ENCODE results near the gene SSUH2.
A peak's percentile ranks its signal among the peaks of the same experiment; 100 is the strongest.

SSUH2 gene

DNA sequence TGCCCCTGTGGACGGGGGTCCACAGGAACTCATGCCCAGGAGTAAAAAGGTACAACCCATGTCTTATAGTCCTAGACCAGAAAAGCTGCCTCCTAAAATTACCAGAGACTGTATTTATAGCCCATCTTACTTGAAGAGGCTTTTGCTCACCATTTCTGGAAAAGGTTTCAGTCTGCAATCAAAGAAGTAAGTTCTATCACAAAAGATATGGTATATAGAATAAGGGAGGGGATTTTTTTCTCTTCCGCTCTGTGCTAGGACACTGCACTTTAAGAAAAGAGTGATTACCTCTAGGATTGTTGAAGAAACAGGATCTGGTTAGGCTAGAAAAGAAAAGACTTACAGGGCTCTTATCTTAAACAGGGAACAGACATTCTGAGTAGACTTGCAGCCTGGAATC is 2.6 kb downstream of the SSUH2 start:
- H3K4me1 ChIP-seq, result no peaks in the 10 kb centered on the region
- no peaks in the 10 kb centered on the region for H3K36me3 ChIP-seq
- intact Hi-C loops (cut with DNase I; ENCODE audit: low total_unique reads), result no loop called here
- H3K9me3 ChIP-seq, result no peaks in the 10 kb centered on the region
- H3K4me3 ChIP-seq, result no peak overlapping the region
- no peak for DNase-seq
- H3K27me3 ChIP-seq, result no peaks in the 10 kb centered on the region
- no peak overlapping the region for H3K27ac ChIP-seq
- TF ChIP-seq, protein P1, sequence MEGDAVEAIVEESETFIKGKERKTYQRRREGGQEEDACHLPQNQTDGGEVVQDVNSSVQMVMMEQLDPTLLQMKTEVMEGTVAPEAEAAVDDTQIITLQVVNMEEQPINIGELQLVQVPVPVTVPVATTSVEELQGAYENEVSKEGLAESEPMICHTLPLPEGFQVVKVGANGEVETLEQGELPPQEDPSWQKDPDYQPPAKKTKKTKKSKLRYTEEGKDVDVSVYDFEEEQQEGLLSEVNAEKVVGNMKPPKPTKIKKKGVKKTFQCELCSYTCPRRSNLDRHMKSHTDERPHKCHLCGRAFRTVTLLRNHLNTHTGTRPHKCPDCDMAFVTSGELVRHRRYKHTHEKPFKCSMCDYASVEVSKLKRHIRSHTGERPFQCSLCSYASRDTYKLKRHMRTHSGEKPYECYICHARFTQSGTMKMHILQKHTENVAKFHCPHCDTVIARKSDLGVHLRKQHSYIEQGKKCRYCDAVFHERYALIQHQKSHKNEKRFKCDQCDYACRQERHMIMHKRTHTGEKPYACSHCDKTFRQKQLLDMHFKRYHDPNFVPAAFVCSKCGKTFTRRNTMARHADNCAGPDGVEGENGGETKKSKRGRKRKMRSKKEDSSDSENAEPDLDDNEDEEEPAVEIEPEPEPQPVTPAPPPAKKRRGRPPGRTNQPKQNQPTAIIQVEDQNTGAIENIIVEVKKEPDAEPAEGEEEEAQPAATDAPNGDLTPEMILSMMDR (IDR thresholded peaks at IDR 0.05), result no peak

DNA sequence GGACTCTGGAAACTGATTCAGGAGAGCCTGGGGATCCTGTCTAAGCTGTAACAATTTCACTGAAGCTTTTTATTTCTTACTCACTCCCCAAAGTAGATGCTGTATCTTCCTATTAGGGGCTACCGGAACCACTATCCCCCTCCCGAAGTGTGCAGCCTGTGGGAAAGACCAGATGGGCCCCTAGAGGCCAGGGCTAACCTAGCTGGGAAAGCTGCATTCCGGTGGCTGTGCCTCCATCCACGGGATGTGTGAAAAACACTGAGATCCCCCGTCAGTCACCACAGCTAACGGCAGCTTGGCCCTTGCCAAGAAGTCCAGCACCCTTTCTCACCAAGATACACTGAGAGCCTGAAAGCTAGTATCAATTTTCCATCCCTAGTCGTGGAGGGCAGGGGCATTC is 3.1 kb downstream of the SSUH2 start:
- no peaks in the 10 kb centered on the region for H3K9me3 ChIP-seq
- peak in 1 of 2 donors; percentile 16 for DNase-seq
- no peaks in the 10 kb centered on the region for H3K36me3 ChIP-seq
- H3K4me1 ChIP-seq, result no peaks in the 10 kb centered on the region
- TF ChIP-seq, protein P1 (IDR thresholded peaks at IDR 0.05), result no peak
- no peaks in the 10 kb centered on the region for H3K27me3 ChIP-seq
- intact Hi-C loops (cut with DNase I; ENCODE audit: low total_unique reads), result no loop called here
- H3K4me3 ChIP-seq, result no peak overlapping the region
- H3K27ac ChIP-seq, result no peak overlapping the region

DNA sequence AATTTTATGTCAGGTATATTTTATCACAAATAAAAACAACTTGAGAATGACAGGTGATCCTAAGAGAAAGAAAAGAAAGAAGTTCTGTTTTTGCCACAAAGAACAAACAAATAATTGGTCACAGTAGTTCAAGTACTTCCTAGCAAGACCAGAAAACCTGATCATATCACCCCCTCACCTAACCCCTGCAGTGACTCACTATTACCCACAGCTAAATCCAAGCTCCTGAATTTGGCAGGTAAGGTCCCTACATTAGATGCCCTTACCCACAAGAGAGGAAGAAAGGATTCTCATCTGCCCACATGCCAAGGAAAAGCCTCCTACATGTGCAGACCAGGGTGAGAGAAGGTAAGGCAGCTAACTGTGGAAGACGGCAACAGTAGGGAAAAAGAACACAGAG is 4.4 kb downstream of the SSUH2 start:
- H3K4me3 ChIP-seq, result no peak overlapping the region
- no peak overlapping the region for H3K27ac ChIP-seq
- TF ChIP-seq, protein P1 (IDR thresholded peaks at IDR 0.05), result no peak
- H3K36me3 ChIP-seq, result no peaks in the 10 kb centered on the region
- DNase-seq, result no peak
- H3K4me1 ChIP-seq, result no peaks in the 10 kb centered on the region
- H3K27me3 ChIP-seq, result no peaks in the 10 kb centered on the region
- intact Hi-C loops (cut with DNase I; ENCODE audit: low total_unique reads), result no loop called here
- no peaks in the 10 kb centered on the region for H3K9me3 ChIP-seq

DNA sequence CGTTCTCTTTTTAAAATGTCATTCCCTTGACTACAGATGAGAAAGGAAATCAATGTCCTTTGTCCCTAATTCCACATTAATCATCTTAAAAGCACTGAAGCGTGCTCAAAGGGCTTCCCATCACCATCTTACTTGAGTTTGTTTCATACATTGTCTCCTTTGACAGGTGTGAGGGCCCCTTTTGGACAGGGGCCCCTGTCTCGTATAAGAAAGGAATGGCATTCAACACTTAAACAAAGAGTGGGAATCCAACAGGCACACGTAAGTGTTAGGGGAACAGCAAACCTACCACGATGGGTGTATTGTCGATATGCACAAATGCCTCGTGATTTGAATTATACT is 5.0 kb downstream of the SSUH2 start:
- Histone ChIP-seq H3K27me3 (no peaks in the 10 kb centered on the region), H3K4me3 (no peak overlapping the region), H3K36me3 (no peaks in the 10 kb centered on the region), H3K9me3 (no peaks in the 10 kb centered on the region), H3K4me1 (no peaks in the 10 kb centered on the region), H3K27ac (no peak overlapping the region)
- no peak for DNase-seq
- TF ChIP-seq, protein P1 (IDR thresholded peaks at IDR 0.05), result no peak
- intact Hi-C loops (cut with DNase I; ENCODE audit: low total_unique reads), result no loop called here

DNA sequence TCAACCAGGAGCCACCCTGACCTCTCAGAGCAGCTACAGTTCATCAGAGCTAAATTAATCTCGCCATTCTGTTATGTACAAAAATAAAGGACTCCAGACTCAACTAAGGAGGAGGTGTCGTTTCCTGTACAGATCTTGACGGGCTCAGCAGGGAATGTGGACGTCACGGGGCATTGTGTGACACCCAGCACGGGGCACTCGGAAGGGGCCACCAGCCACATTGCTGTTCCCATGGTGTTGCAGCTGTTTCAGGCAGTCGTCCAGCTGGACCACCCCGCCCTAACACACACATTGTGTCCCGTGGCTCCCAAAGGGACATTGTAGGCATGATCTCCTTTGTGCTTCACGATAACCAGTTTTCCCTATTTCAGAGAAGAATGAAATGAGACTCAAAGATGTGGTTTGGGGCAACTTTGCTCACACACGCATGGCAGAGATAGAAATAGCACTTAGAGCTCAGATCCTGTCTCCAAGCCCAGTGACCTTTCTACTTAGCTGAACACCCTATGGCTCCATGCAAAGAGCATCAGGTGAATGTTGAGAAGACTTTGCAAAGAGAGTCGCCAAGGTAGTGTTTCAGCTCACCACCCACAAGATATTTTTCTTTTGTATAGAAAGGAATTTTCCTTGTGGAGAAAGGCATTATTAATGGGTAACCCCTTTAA is 5.5 kb downstream of the SSUH2 start:
- Histone ChIP-seq H3K27ac (no peak overlapping the region), H3K36me3 (no peaks in the 10 kb centered on the region), H3K9me3 (no peaks in the 10 kb centered on the region), H3K4me3 (no peak overlapping the region), H3K27me3 (no peaks in the 10 kb centered on the region), H3K4me1 (no peaks in the 10 kb centered on the region)
- DNase-seq, result no peak
- TF ChIP-seq, protein P1 (IDR thresholded peaks at IDR 0.05), result no peak
- intact Hi-C loops (cut with DNase I; ENCODE audit: low total_unique reads), result no loop called here

DNA sequence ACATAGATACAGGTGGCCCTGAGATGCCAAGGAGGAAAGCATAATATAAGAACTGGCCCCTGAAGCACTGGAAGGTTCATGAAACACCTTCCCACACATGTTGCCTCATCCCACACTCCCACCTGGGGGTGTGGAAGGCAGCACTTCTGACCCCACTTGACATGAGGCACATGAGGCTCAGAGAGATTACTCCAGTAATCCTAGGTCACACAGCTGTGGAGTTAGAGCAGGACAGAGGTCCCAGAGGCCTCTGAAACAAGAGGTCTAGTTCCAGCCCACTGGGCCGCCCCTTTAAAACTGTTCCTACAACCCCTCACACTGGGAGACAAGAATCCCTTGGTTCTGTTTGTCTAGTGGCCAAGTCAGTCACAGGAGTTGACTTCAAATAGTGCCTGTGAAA is 7.2 kb downstream of the SSUH2 start:
- Histone ChIP-seq H3K36me3 (no peaks in the 10 kb centered on the region), H3K27me3 (no peaks in the 10 kb centered on the region), H3K4me3 (no peak overlapping the region), H3K27ac (no peak overlapping the region), H3K4me1 (no peaks in the 10 kb centered on the region), H3K9me3 (no peaks in the 10 kb centered on the region)
- DNase-seq, result peak in 1 of 2 donors; percentile 17
- TF ChIP-seq, protein P1 (IDR thresholded peaks at IDR 0.05), result no peak
- intact Hi-C loops (cut with DNase I; ENCODE audit: low total_unique reads), result no loop called here
